ENCODE data around the gene TTC29. TPM values are rescaled to one million over a fixed set of nuclear protein-coding genes. Genes with fewer than 3 reads are reported as not detected.

Gene TTC29
- total RNA-seq, 2 experiments from 2014 or later = not detected

- Histone ChIP-seq H3K27ac (ENCODE audit: low read depth, low read length, poor library complexity, severe bottlenecking) (no peak overlapping the region), H3K4me3 (ENCODE audit: low read depth, low read length, poor library complexity, severe bottlenecking) (no peak overlapping the region), H3K4me2 (ENCODE audit: low read length) (no peak overlapping the region), H3K36me3 (ENCODE audit: insufficient read depth, low read length) (no peaks in the 10 kb centered on the region), H3K79me2 (ENCODE audit: insufficient read depth, low read depth, low read length) (no peaks in the 10 kb centered on the region), H3K4me1 (ENCODE audit: insufficient read depth, low read length, poor library complexity, severe bottlenecking) (peaks cover 6% of the 10 kb centered on the region), H3K9me2 (ENCODE audit: insufficient read depth, low read length) (no peaks in the 10 kb centered on the region), H2AFZ (ENCODE audit: low read length) (no peak overlapping the region), H3K9me3 (ENCODE audit: low read length) (no peaks in the 10 kb centered on the region), H4K20me1 (ENCODE audit: insufficient read depth, low read length) (no peaks in the 10 kb centered on the region)
- no peak for TF ChIP-seq CTCF (conservative IDR thresholded peaks at IDR 0.05; ENCODE audit: low read length)
- TF ChIP-seq EZH2phosphoT487 (IDR thresholded peaks at IDR 0.05; ENCODE audit: borderline replicate concordance, low read depth, low read length) = no peak
- ChIA-PET POLR2A (interaction anchor here (0.7 to 1.3 kb wide), 3 partner anchors 12 to 613 kb away, joined by 3 to 5 read pairs (median 3); no protein-coding TSS in a partner anchor), CTCF (ENCODE audit: unreplicated experiment) (no interaction called here)
- intact Hi-C loops (cut with micrococcal nuclease; ENCODE audit: unreplicated experiment) = no loop called here
- no peak for DNase-seq (ENCODE audit: low spot score)
- BruUV-seq (replicated peaks) = no TSS peak
Measured at GRCh38 chr4:146949559-146949958, 3.9 kb upstream of the TTC29 start.

DNA sequence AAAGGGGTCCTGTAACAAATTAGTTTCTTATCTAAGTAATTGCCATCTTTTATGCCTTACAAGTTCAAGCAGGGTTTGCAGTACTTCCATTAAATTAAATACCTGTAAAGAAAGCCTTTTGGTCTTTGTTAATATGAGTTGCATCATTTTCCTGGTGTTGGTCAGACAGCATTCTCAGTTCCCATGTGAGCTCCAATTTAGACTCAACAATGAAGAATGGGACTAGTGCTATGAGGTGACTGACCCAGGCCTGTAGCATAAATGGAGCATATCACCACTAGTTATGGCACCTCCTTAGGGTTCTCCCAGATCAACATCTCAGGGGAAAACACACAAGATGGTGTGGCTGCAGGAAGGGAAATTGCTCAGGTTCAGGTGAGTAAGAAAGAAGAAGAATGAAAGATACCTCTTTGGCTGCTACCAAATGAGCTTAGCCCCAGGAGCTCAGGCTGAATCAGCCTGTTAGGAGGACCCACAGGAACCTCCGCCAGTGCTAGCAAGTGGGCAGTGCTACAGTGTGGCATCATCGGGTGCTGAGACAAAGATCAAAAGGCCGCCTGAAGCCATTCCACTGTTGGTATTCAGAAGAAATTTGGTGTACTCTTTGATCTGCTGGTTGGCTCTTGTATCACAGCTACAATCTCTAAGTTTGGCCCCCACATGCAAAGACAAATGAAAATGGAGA, 1.8 kb downstream of the TTC29 start:
- BruUV-seq (replicated peaks) = no TSS peak
- no peak overlapping the region for H3K4me2 ChIP-seq (ENCODE audit: low read length)
- H3K4me3 ChIP-seq (ENCODE audit: low read depth, low read length, poor library complexity, severe bottlenecking) = no peak overlapping the region
- no peaks in the 10 kb centered on the region for H3K36me3 ChIP-seq (ENCODE audit: insufficient read depth, low read length)
- peaks cover 6% of the 10 kb centered on the region for H3K4me1 ChIP-seq (ENCODE audit: insufficient read depth, low read length, poor library complexity, severe bottlenecking)
- no peaks in the 10 kb centered on the region for H4K20me1 ChIP-seq (ENCODE audit: insufficient read depth, low read length)
- no peak for DNase-seq (ENCODE audit: low spot score)
- no peak overlapping the region for H3K27ac ChIP-seq (ENCODE audit: low read depth, low read length, poor library complexity, severe bottlenecking)
- H3K9me2 ChIP-seq (ENCODE audit: insufficient read depth, low read length) = no peaks in the 10 kb centered on the region
- intact Hi-C loops (cut with micrococcal nuclease; ENCODE audit: unreplicated experiment) = no loop called here
- H3K79me2 ChIP-seq (ENCODE audit: insufficient read depth, low read depth, low read length) = no peaks in the 10 kb centered on the region
- ChIA-PET CTCF (ENCODE audit: unreplicated experiment) (no interaction called here), POLR2A (interaction anchor here (0.6 kb wide), 3 partner anchors 131 to 1991 kb away, joined by 3 to 4 read pairs (median 4); no protein-coding TSS in a partner anchor)
- H2AFZ ChIP-seq (ENCODE audit: low read length) = no peak overlapping the region
- no peaks in the 10 kb centered on the region for H3K9me3 ChIP-seq (ENCODE audit: low read length)
- TF ChIP-seq CTCF (conservative IDR thresholded peaks at IDR 0.05; ENCODE audit: low read length) (no peak), EZH2phosphoT487 (IDR thresholded peaks at IDR 0.05; ENCODE audit: borderline replicate concordance, low read depth, low read length) (no peak)

DNA sequence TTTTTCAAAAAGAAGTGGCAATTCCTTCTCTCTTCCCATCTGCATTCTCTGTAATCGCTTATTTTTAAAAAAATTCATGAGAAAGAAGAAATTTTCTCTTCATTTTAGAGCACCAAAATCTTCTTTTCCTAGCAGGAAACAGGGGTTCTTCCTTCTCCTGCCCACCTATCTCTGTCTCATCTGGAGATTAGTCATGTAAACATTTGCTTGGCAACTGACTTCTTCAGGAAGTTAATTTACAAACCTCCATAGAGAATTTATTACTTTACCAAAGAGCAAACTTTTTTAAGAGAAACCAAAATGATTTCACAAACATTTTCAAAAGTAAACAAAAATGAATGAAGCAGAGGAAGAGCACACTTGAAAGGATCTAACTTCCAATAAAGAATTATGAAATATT, 13.5 kb downstream of the TTC29 start:
- no peaks in the 10 kb centered on the region for H4K20me1 ChIP-seq (ENCODE audit: insufficient read depth, low read length)
- H3K4me2 ChIP-seq (ENCODE audit: low read length) = no peak overlapping the region
- DNase-seq (ENCODE audit: low spot score) = no peak
- no peaks in the 10 kb centered on the region for H3K4me1 ChIP-seq (ENCODE audit: insufficient read depth, low read length, poor library complexity, severe bottlenecking)
- H3K27ac ChIP-seq (ENCODE audit: low read depth, low read length, poor library complexity, severe bottlenecking) = no peak overlapping the region
- H3K79me2 ChIP-seq (ENCODE audit: insufficient read depth, low read depth, low read length) = no peaks in the 10 kb centered on the region
- intact Hi-C loops (cut with micrococcal nuclease; ENCODE audit: unreplicated experiment) = no loop called here
- no peak for TF ChIP-seq CTCF (conservative IDR thresholded peaks at IDR 0.05; ENCODE audit: low read length)
- no peak for TF ChIP-seq EZH2phosphoT487 (IDR thresholded peaks at IDR 0.05; ENCODE audit: borderline replicate concordance, low read depth, low read length)
- H2AFZ ChIP-seq (ENCODE audit: low read length) = no peak overlapping the region
- no peak overlapping the region for H3K4me3 ChIP-seq (ENCODE audit: low read depth, low read length, poor library complexity, severe bottlenecking)
- ChIA-PET CTCF (ENCODE audit: unreplicated experiment) (no interaction called here), POLR2A (no interaction called here)
- H3K9me3 ChIP-seq (ENCODE audit: low read length) = no peaks in the 10 kb centered on the region
- H3K36me3 ChIP-seq (ENCODE audit: insufficient read depth, low read length) = no peaks in the 10 kb centered on the region
- no TSS peak for BruUV-seq (replicated peaks)
- H3K9me2 ChIP-seq (ENCODE audit: insufficient read depth, low read length) = no peaks in the 10 kb centered on the region
